T-helper 17 cell (primary cell): Measurements from ENCODE around the gene STUM. TPM values are rescaled to one million over a fixed set of nuclear protein-coding genes. Genes with fewer than 3 reads are reported as not detected.

Experiments
- ATAC-seq: fragments of 150-1000 bp; cut with Tn5 transposase; 2 replicates; pipeline ENCODE4 v1.10.0; 2021; ENCODE audit warnings: mild to moderate bottlenecking, moderate library complexity
- DNase-seq, 3 donors: peaks; one replicate each; pipeline versions ENCODE4 v3.0.0 to v3.0.0-alpha.2; 2020 to 2021
- H3K9me3 ChIP-seq: one replicate; pipeline ENCODE4 v1.7.0; 2013; ENCODE audit warnings: low read length, mild to moderate bottlenecking; ENCODE audit not compliant: control insufficient read depth, poor library complexity, severe bottlenecking
- H3K27ac Mint-ChIP-seq: one replicate; pipeline ENCODE4 v1.8.0; 2022; ENCODE audit warnings: mild to moderate bottlenecking, moderate library complexity, mixed read lengths
- H3K27me3 Mint-ChIP-seq: one replicate; pipeline ENCODE4 v1.8.0; 2022; ENCODE audit warnings: mixed read lengths
- H3K36me3 Mint-ChIP-seq: one replicate; pipeline ENCODE4 v1.8.0; 2022; ENCODE audit warnings: low read depth, mixed read lengths
- H3K4me1 Mint-ChIP-seq: one replicate; pipeline ENCODE4 v1.8.0; 2022; ENCODE audit warnings: mild to moderate bottlenecking, mixed read lengths
- H3K4me3 Mint-ChIP-seq: one replicate; pipeline ENCODE4 v1.8.0; 2022; ENCODE audit warnings: mild to moderate bottlenecking, moderate library complexity, mixed read lengths
- total RNA-seq, 4 donors: library from RNA in 2 of 4; stranded (reverse) in 2 of 4; gene quantifications; one replicate each; pipeline ENCODE4 v1.2.3 and lab custom pipeline; 2022 to 2026

The STUM gene
- total RNA-seq, 2 donors from 2014 or later: not detected

DNA sequence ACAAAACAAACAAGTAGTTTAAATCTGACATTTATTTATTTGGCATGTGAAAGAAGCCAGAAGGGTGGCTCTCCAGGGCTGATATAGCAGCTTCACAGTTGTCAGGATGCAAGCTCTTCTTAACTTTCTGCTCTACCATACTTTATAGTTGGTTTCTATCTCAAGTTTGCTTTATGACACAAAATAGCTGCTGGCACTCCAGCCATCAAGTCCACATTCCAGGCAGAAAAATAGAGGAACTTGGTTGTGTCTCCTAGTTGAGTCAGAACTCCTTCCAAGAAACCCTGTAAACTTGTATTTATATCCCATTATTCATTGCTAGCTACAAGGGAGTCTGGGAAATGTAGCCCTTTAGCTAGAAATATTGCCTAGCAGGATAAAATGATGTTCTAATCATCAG lies 24.0 kb upstream of the STUM start:
- H3K4me1 Mint-ChIP-seq: no peaks in the 10 kb centered on the region

DNA sequence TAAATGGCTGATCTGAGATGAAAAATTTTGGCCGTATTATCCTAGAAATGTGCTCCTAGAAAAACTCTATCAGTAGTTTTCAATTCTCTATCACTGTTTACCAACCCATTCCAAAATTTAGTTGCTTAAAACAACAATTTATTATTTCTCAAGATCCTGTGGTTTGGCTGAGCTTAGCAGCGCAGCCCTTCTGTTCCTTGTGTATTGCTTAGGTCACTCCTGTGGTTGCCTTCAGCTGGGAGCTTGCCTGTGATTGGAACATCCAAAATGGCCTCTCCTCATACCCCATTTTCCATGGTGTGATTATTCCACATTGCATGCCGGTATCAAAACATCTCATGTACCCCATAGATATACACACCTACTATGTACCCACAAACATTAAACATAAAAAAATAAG lies 22.8 kb upstream of the STUM start:
- Mint-ChIP-seq H3K36me3 (peaks cover 3% of the 10 kb centered on the region), H3K27ac (no peak overlapping the region), H3K27me3 (peaks cover 45% of the 10 kb centered on the region), H3K4me3 (no peak overlapping the region), H3K4me1 (peaks cover 3% of the 10 kb centered on the region)
- no peak for DNase-seq
- H3K9me3 ChIP-seq: no peaks in the 10 kb centered on the region
- ATAC-seq: no peak

More for the DNA sequence above, 24.0 kb upstream of the STUM start:
- peaks cover 43% of the 10 kb centered on the region for H3K27me3 Mint-ChIP-seq
- peaks cover 3% of the 10 kb centered on the region for H3K36me3 Mint-ChIP-seq
- H3K9me3 ChIP-seq: no peaks in the 10 kb centered on the region
- DNase-seq (no peak), ATAC-seq (no peak)
- no peak overlapping the region for H3K4me3 Mint-ChIP-seq
- no peak overlapping the region for H3K27ac Mint-ChIP-seq

DNA sequence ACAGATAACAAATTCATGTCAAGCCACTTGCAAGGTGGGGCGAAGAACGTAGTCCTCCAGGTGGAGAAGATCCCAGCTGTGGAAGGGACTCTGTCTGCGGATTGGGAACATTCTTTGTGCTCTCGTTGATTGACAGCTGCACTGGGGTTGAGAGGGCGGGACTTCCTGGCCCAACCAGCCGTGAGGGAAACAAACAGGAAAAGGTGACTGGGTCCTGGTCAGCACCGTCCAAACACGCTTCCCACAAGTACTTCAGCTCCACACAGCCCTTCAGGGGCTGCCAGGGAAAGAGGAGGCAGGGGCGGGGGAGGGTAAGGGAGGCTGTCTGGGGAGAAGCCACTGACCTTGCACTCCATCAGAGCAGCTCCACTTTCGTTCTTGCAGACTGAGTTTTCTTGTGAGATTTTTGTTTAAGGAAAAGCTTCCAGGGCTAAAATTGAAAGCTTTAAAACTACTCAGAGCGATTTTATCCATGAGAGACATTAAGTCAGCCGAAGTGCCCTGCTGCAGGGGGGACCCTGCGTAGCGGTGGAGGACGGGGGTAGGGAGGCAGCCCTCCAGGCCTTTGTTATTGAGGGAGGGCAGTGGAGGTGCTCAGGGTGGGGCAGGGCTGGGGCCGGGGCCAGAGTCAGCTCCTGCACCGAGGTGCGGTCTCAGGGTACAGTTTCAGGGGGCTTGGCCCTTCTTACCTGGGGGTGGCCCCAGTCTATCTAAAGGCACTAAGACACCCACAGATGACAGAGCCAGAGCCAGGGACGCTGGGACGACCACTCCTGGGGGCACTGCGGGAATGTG lies 21.6 kb upstream of the STUM start:
- peaks cover 6% of the 10 kb centered on the region for H3K36me3 Mint-ChIP-seq
- no peak for DNase-seq
- no peak for ATAC-seq
- no peaks in the 10 kb centered on the region for H3K9me3 ChIP-seq
- H3K27ac Mint-ChIP-seq: no peak overlapping the region
- peak overlapping the region; percentile 25 for H3K4me3 Mint-ChIP-seq
- H3K4me1 Mint-ChIP-seq: peaks cover 3% of the 10 kb centered on the region
- H3K27me3 Mint-ChIP-seq: peaks cover 55% of the 10 kb centered on the region

DNA sequence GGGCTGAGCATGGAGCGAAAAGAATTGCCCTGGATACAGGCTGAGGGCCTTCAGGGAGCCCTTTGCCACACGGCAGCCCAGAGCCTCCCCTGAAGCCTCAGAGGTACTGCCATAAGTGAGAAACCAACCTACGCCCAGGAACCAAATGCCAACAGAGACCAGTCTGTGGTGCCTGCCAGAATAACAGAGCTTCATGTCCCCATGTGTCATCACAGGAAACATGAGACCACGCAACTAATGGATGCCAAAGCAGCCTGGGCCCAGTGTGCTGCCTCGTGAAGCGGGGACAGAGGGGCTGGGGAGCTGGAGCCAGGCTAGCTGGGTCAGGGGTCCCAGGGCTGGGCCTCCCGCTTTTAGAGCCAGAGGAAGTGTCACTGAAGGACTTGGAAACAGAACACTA lies 18.7 kb upstream of the STUM start:
- DNase-seq (no peak), ATAC-seq (no peak)
- H3K36me3 Mint-ChIP-seq: peaks cover 6% of the 10 kb centered on the region
- no peak overlapping the region for H3K4me3 Mint-ChIP-seq
- H3K27ac Mint-ChIP-seq: no peak overlapping the region
- H3K9me3 ChIP-seq: no peaks in the 10 kb centered on the region
- peaks cover 3% of the 10 kb centered on the region for H3K4me1 Mint-ChIP-seq
- peaks cover 49% of the 10 kb centered on the region for H3K27me3 Mint-ChIP-seq

DNA sequence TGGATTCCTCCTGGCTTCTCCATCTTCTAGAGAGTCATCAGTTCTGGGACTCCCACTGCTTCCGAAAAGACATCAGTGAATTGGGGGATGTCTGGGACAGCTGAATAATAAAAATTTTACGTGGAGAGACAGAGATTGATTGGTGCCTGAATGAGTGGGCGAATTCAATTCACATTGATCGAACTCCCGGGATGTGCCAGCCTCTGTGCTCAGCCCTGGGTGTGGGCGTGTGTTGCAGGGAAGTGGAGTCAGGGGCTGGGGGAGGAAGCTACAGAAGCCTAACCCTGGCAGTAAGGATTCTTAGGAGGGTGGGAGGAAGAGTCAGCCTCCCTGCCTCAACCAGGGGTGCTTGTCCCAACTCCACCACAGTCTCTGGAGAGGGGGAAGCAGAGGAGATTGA lies 18.0 kb upstream of the STUM start:
- Mint-ChIP-seq H3K27me3 (peaks cover 51% of the 10 kb centered on the region), H3K36me3 (peaks cover 6% of the 10 kb centered on the region), H3K27ac (no peak overlapping the region), H3K4me1 (peaks cover 3% of the 10 kb centered on the region), H3K4me3 (no peak overlapping the region)
- DNase-seq (no peak), ATAC-seq (no peak)
- no peaks in the 10 kb centered on the region for H3K9me3 ChIP-seq

DNA sequence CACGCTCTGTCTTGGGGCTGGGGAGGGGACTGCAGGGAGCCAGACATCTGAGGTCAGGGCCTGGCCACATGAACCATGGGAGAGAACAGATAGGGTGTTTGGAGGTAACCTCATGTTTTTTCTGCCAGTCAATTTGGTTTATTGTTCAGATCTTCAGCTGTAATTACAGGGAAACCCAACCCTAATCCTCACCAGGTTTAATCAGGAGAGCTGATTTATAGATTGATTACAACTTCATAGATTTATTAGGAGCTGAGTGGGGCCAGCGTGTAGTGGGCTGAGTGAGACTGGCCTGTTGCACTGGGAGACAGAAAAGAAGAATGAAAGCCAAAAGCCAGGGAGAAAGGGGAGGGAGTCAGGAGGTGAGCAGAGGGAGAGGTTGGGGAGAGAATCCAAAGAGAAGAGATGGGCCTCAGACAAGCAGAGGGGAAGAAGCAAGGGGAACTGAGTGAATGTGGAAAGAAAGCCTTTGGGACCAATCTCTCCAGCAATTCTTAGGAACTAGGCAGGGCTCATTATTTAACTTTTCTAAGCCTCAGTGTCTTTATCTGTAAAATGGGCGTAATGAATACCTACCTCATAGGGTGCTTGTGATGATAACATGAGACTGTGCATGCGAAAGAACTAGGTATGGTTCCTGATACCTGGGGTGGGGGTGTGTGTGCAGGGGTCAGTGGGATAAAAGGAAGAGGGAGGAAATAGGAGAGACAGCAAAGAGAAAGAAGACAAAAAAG lies 17.0 kb upstream of the STUM start:
- Mint-ChIP-seq H3K4me3 (no peak overlapping the region), H3K36me3 (peaks cover 6% of the 10 kb centered on the region), H3K27me3 (peaks cover 55% of the 10 kb centered on the region), H3K27ac (no peak overlapping the region), H3K4me1 (peaks cover 3% of the 10 kb centered on the region)
- no peak for ATAC-seq
- no peak for DNase-seq
- no peaks in the 10 kb centered on the region for H3K9me3 ChIP-seq

DNA sequence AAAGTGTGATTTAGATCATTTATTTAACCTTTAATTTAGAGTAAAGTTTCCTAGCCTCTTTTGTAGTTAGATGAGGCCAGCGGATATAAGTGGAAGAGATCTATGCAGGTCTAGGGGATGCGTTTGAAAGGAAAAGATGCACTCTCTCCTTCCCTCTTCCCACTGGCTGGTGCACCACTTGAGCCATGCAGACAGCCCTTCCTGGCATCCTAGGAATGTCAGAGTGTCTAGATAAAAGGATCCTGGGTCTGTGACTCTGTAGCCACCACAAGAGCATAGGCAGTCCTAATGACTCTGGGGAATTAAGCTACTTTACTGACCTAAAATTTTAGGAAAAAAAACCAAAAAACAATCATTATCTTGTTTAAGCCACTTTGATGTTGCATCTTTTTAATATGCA lies 16.0 kb upstream of the STUM start:
- H3K4me3 Mint-ChIP-seq: no peak overlapping the region
- peaks cover 6% of the 10 kb centered on the region for H3K36me3 Mint-ChIP-seq

DNA sequence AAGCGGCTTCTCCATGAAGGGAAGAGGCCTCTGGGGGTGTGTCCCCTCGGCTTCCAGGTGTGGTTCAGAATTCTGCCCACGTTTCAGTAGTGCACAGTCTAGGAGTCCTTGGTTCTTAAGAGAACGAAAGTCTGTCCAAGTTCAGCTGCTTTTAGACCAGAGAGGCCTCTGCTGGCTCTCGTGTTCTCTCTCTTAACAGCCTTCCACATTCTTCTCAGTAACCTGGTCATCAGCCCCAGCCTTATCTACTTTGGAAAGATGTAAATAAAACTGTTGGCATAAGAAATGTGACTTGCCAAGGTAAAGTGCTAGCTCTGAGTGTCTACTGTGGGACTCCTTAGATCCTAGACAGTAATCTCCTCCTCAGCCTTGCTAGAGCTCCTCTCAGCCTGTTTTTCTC lies 15.3 kb upstream of the STUM start:
- Mint-ChIP-seq H3K36me3 (peaks cover 6% of the 10 kb centered on the region), H3K27me3 (peaks cover 55% of the 10 kb centered on the region), H3K27ac (no peak overlapping the region), H3K4me1 (peaks cover 3% of the 10 kb centered on the region), H3K4me3 (no peak overlapping the region)
- no peaks in the 10 kb centered on the region for H3K9me3 ChIP-seq
- no peak for ATAC-seq
- DNase-seq: no peak

More for the DNA sequence above, 16.0 kb upstream of the STUM start:
- peaks cover 3% of the 10 kb centered on the region for H3K4me1 Mint-ChIP-seq
- H3K27me3 Mint-ChIP-seq: peaks cover 55% of the 10 kb centered on the region
- no peak overlapping the region for H3K27ac Mint-ChIP-seq
- no peaks in the 10 kb centered on the region for H3K9me3 ChIP-seq
- DNase-seq: no peak
- no peak for ATAC-seq

DNA sequence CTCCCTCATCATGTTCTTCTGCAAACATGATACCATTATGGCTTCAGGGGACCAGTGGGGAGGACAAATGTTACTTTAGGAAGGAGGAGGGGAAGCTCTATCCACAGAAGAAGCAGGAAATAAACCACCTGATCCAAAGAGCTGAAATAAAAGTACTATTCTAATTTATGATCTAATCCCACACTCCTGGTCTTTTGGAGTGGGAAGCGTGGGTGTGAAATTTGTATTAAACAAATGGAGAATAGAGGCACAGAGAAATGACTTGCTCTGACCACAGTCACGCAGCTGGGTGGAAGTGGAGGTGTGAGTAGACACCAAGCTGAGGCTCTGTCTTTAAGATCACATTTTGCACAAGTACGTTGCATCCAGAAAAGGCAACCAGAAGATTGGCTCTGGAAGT lies 14.5 kb upstream of the STUM start:
- DNase-seq (no peak), ATAC-seq (no peak)
- Mint-ChIP-seq H3K4me3 (no peak overlapping the region), H3K4me1 (peaks cover 3% of the 10 kb centered on the region), H3K27ac (no peak overlapping the region), H3K36me3 (peaks cover 6% of the 10 kb centered on the region), H3K27me3 (peaks cover 54% of the 10 kb centered on the region)
- H3K9me3 ChIP-seq: no peaks in the 10 kb centered on the region

DNA sequence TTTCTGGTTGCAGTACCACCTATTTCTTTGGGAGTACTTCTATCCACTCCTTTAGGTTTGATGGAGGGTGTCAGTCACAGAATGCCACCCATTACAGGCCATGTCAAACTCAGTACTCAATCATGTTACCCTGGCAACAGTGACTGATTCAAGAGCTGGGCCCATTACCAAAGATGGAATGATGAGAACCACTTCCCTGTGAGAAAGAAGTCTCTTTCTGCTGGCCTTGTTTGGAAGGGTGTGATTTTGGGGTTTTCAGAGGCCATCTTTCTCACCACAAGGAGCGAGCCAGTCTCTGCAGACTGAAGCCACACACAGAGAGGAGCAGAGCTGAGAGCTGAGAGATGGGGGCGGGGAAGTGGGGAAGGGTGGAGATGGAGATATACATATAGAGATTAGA lies 13.9 kb upstream of the STUM start:
- Mint-ChIP-seq H3K36me3 (peaks cover 6% of the 10 kb centered on the region), H3K27me3 (peaks cover 52% of the 10 kb centered on the region), H3K4me1 (peaks cover 3% of the 10 kb centered on the region), H3K4me3 (no peak overlapping the region), H3K27ac (no peak overlapping the region)
- DNase-seq (no peak), ATAC-seq (no peak)
- no peaks in the 10 kb centered on the region for H3K9me3 ChIP-seq

DNA sequence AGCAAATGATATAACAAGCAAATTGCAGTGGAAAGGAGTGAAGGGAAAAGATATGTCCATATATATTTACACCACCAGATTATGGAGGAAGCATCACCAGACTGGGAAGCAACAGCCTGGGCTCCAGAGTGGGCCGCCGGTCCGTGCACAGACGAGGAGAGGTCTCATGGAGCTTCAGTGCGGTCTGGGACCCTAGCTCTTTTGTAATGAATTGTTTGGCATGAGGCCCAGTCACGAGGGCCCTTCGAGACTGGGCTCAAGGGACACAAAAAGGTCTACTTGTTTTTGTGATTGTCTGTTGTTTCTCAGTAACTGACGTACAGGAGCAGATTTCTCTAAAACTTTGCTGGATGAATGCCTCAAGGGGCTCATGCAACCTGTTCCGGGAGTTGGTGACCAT lies 12.9 kb upstream of the STUM start:
- ATAC-seq: no peak
- Mint-ChIP-seq H3K27ac (no peak overlapping the region), H3K4me1 (no peaks in the 10 kb centered on the region), H3K36me3 (peaks cover 6% of the 10 kb centered on the region), H3K4me3 (no peak overlapping the region), H3K27me3 (peaks cover 42% of the 10 kb centered on the region)
- no peaks in the 10 kb centered on the region for H3K9me3 ChIP-seq
- DNase-seq: no peak

DNA sequence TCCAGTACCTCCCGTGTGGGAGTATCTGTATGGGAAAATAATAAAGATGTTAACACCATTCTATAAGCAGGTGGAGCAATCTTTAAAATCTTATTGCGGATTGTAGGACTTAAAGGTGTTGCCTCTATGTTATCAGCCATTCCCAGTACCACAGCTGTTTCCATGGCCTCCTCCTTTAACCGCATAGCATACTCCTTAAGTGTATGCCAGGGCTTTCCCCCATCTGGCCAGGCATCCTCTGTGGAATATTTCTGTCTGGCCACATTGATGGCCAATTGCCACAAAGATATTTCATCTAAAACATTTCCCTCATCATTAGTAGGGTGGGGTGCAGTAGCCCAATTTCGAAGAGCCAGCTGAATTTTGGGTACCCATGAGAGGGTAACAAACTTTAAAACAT lies 7.3 kb upstream of the STUM start:
- Mint-ChIP-seq H3K36me3 (peaks cover 4% of the 10 kb centered on the region), H3K4me1 (no peaks in the 10 kb centered on the region), H3K27me3 (peaks cover 50% of the 10 kb centered on the region), H3K4me3 (no peak overlapping the region), H3K27ac (no peak overlapping the region)
- ATAC-seq: no peak
- DNase-seq: no peak
- no peaks in the 10 kb centered on the region for H3K9me3 ChIP-seq

DNA sequence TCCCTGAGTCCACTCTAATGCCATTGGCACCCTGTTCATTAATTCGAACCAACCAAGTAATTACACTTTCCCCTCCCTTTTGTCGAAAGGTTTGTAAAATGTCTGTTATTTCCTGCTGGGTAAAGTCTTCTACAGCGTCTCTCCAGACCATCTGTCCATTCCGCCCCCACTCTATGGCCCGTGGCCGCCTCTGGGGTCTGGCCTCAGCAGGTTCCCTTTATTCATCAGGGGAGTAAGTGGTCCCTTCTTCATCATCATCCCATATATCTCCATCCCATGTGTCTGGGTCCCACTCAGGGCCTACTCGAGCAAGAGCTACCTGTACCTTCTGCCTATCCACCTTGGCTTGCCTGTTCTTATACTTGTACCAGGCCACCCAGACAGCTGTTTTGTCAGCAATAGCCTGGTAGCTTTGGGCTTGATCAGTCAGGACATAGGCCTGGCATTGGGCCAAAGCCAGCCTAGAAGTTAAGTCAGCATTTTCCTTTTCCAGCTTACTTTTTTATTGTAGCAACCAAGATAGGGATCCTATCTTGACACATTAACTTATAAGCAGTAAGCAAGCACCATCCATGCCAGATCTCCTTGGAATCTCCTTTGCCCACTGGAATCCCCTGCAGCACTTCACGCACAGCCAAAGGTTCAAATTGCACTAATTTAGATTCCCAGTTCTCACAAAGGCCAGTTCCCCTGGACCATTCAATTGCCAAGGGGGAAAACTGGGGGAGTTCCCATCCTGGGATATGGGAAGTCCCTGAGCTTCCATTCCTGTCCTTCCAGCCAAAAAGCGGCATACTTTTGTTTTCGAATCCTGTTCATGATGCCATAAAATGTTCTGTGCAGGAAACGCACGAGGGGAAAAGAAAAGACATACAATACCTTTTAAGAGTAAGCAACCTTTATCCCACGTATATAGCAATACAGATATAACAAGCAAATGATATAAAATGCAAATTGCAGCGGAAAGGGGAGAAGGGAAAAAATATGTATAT lies 6.6 kb upstream of the STUM start:
- DNase-seq (no peak), ATAC-seq (no peak)
- H3K36me3 Mint-ChIP-seq: peaks cover 4% of the 10 kb centered on the region
- H3K4me1 Mint-ChIP-seq: no peaks in the 10 kb centered on the region
- no peak overlapping the region for H3K27ac Mint-ChIP-seq
- H3K9me3 ChIP-seq: no peaks in the 10 kb centered on the region
- peaks cover 55% of the 10 kb centered on the region for H3K27me3 Mint-ChIP-seq
- H3K4me3 Mint-ChIP-seq: no peak overlapping the region
